ENCODE data around the gene ZNF277. TPM values are rescaled to one million over a fixed set of nuclear protein-coding genes. Genes with fewer than 3 reads are reported as not detected.

Gene ZNF277
- total and polyA plus RNA-seq, 4 donors = 7.8 to 23.5 (median 14.5) TPM

GRCh38 chr7:112300072-112300471 is 93.6 kb downstream of the ZNF277 start:
- no peak for DNase-seq (ENCODE audit: low spot score)
- WGBS = 98% methylated on average over 2 of the region's 2 CpGs
- Histone ChIP-seq H3K36me3 (ENCODE audit: control insufficient read depth in 4 of 4, insufficient read depth in 3 of 4, low read depth in 1 of 4, low read length in 3 of 4) (peaks cover 0 to 2% (median 1%) of the 10 kb centered on the region in 4 donors), H3K27ac (ENCODE audit: low read depth in 1 of 2, low read length in 2 of 2) (no peak overlapping the region), H3K4me1 (ENCODE audit: control insufficient read depth in 4 of 4, insufficient read depth in 4 of 4, low read length in 3 of 4) (no peaks in the 10 kb centered on the region), H3K9ac (ENCODE audit: low read depth in 1 of 2, low read length in 2 of 2) (no peak overlapping the region), H3K9me3 (ENCODE audit: control insufficient read depth in 4 of 4, low read length in 3 of 4) (no peaks in the 10 kb centered on the region), H3K27me3 (ENCODE audit: control insufficient read depth in 4 of 4, insufficient read depth in 4 of 4, low read length in 3 of 4) (no peaks in the 10 kb centered on the region), H3K4me3 (ENCODE audit: low read depth in 1 of 3, low read length in 3 of 3) (no peak overlapping the region)
- TF ChIP-seq HNF4G (IDR thresholded peaks at IDR 0.05) (no peak), NR2F2 (IDR thresholded peaks at IDR 0.05) (no peak), FOXA2 (IDR thresholded peaks at IDR 0.05) (no peak), JUND (IDR thresholded peaks at IDR 0.05) (no peak), YY1 (IDR thresholded peaks at IDR 0.05) (no peak), GABPA (IDR thresholded peaks at IDR 0.05 in 1 of 2, conservative IDR thresholded peaks at IDR 0.05 in 1 of 2) (no peak), FOXA1 (IDR thresholded peaks at IDR 0.05) (no peak)

GRCh38 chr7:112300831-112301407 is 94.4 kb downstream of the ZNF277 start:
- Histone ChIP-seq H3K4me1 (ENCODE audit: control insufficient read depth in 4 of 4, insufficient read depth in 4 of 4, low read length in 3 of 4) (no peaks in the 10 kb centered on the region), H3K36me3 (ENCODE audit: control insufficient read depth in 4 of 4, insufficient read depth in 3 of 4, low read depth in 1 of 4, low read length in 3 of 4) (peaks cover 0 to 2% (median 1%) of the 10 kb centered on the region in 4 donors), H3K9me3 (ENCODE audit: control insufficient read depth in 4 of 4, low read length in 3 of 4) (no peaks in the 10 kb centered on the region), H3K4me3 (ENCODE audit: low read depth in 1 of 3, low read length in 3 of 3) (no peak overlapping the region), H3K27me3 (ENCODE audit: control insufficient read depth in 4 of 4, insufficient read depth in 4 of 4, low read length in 3 of 4) (no peaks in the 10 kb centered on the region), H3K27ac (ENCODE audit: low read depth in 1 of 2, low read length in 2 of 2) (no peak overlapping the region), H3K9ac (ENCODE audit: low read depth in 1 of 2, low read length in 2 of 2) (no peak overlapping the region)
- DNase-seq (ENCODE audit: low spot score) = no peak
- TF ChIP-seq TAF1 (conservative IDR thresholded peaks at IDR 0.05) = no peak
- no peak for TF ChIP-seq EGR1 (IDR thresholded peaks at IDR 0.05; ENCODE audit: low read depth in 2 of 2)
- TF ChIP-seq GABPA (IDR thresholded peaks at IDR 0.05 in 1 of 2, conservative IDR thresholded peaks at IDR 0.05 in 1 of 2) = no peak
- no peak for TF ChIP-seq FOXA2 (IDR thresholded peaks at IDR 0.05)
- no peak for TF ChIP-seq CTCF (IDR thresholded peaks at IDR 0.05; ENCODE audit: low read depth, low read length, missing input control)
- WGBS = 97% methylated on average over 6 of the region's 6 CpGs

- 57% methylated on average over 2 of the region's 2 CpGs for WGBS
- no peaks in the 10 kb centered on the region for H3K9me3 ChIP-seq (ENCODE audit: control insufficient read depth in 4 of 4, low read length in 3 of 4)
- no peaks in the 10 kb centered on the region for H3K27me3 ChIP-seq (ENCODE audit: control insufficient read depth in 4 of 4, insufficient read depth in 4 of 4, low read length in 3 of 4)
- H3K9ac ChIP-seq (ENCODE audit: low read depth in 1 of 2, low read length in 2 of 2) = no peak overlapping the region
- DNase-seq (ENCODE audit: low spot score) = no peak
- H3K27ac ChIP-seq (ENCODE audit: low read depth in 1 of 2, low read length in 2 of 2) = no peak overlapping the region
- TF ChIP-seq NR2F2 (IDR thresholded peaks at IDR 0.05) (no peak), CTCF (IDR thresholded peaks at IDR 0.05; ENCODE audit: low read depth, low read length, missing input control) (no peak), REST (IDR thresholded peaks at IDR 0.05) (no peak), RXRA (IDR thresholded peaks at IDR 0.05) (no peak), SP1 (IDR thresholded peaks at IDR 0.05) (no peak), GABPA (IDR thresholded peaks at IDR 0.05 in 1 of 2, conservative IDR thresholded peaks at IDR 0.05 in 1 of 2) (no peak), JUND (IDR thresholded peaks at IDR 0.05) (no peak), ZBTB33 (IDR thresholded peaks at IDR 0.05) (no peak), HNF4A (conservative IDR thresholded peaks at IDR 0.05) (no peak), FOXA1 (IDR thresholded peaks at IDR 0.05) (no peak), YY1 (IDR thresholded peaks at IDR 0.05) (no peak)
- H3K4me1 ChIP-seq (ENCODE audit: control insufficient read depth in 4 of 4, insufficient read depth in 4 of 4, low read length in 3 of 4) = no peaks in the 10 kb centered on the region
- H3K36me3 ChIP-seq (ENCODE audit: control insufficient read depth in 4 of 4, insufficient read depth in 3 of 4, low read depth in 1 of 4, low read length in 3 of 4) = peaks cover 0 to 2% (median 1%) of the 10 kb centered on the region in 4 donors
- no peak overlapping the region for H3K4me3 ChIP-seq (ENCODE audit: low read depth in 1 of 3, low read length in 3 of 3)
Observed at GRCh38 chr7:112302566-112302965, 96.1 kb downstream of the ZNF277 start.
